Mucosa of stomach (tissue), 1 donor: Measurements from ENCODE around the gene KRT31.

Experiments used
- H3K27me3 ChIP-seq: one replicate; pipeline ENCODE4 v1.7.0; 2013; ENCODE audit warnings: mild to moderate bottlenecking, low read length; ENCODE audit not compliant: control insufficient read depth, insufficient read depth
- H3K36me3 ChIP-seq: one replicate; pipeline ENCODE4 v1.7.0; 2013; ENCODE audit warnings: low read length; ENCODE audit not compliant: control insufficient read depth, insufficient read depth
- H3K4me1 ChIP-seq: one replicate; pipeline ENCODE4 v1.7.0; 2013; ENCODE audit warnings: mild to moderate bottlenecking, low read length; ENCODE audit not compliant: control insufficient read depth, insufficient read depth
- H3K4me3 ChIP-seq: one replicate; pipeline ENCODE4 v1.7.0; 2013; ENCODE audit warnings: low read length
- H3K9ac ChIP-seq: one replicate; pipeline ENCODE4 v1.7.0; 2013; ENCODE audit warnings: mild to moderate bottlenecking, low read length, moderate library complexity
- H3K9me3 ChIP-seq: one replicate; pipeline ENCODE4 v1.7.0; 2013; ENCODE audit warnings: mild to moderate bottlenecking, low read length, moderate library complexity; ENCODE audit not compliant: control insufficient read depth
- donor health status: Pancreatic carcinoma.

Gene KRT31

DNA sequence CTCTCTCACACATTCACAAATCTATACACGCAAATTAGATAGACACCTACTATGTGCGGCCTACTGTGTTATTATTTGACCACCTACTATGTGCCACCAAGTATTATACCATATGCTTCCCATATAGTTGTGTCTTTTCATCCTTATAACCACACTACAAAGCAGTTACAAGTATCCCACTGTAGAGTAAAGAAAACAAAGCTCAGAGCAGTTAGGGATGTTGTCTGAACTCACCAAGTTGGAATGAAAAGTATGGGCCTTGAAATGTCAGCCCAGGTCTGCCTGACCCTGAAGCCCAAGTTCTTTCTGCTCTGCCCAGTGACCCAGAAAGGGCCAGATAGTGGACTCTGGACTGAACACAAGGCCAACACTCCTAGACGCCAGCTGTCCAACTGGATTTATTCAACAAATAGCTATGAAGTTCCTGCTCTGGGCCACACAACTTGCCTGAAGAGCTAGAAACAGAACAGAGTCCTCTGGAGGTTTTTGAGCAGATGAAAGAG is 18.5 kb upstream of the KRT31 start:
- H3K27me3 ChIP-seq: no peaks in the 10 kb centered on the region
- H3K4me3 ChIP-seq: no peak overlapping the region
- no peaks in the 10 kb centered on the region for H3K36me3 ChIP-seq
- peaks cover 8% of the 10 kb centered on the region for H3K4me1 ChIP-seq
- no peaks in the 10 kb centered on the region for H3K9me3 ChIP-seq
- no peak overlapping the region for H3K9ac ChIP-seq

DNA sequence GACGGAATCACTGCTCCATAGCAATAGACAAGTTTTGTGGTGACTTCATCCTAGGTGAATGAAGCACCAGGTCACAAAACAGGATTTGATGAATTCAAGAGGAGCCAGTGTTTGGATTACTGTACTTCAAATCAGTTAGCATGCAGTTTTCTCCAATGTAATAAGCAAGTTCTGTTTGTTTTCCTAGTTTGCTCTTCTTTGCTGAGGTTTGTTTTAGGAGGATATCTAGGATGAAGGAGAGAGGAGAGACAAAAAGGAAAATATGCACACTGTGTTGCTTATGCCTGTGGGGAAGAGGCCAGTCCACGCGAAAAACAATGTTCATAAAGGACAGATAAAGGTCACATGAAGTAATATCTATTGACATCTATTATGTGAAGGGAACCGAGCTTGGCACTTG is 18.0 kb upstream of the KRT31 start:
- Histone ChIP-seq H3K9ac (no peak overlapping the region), H3K4me3 (no peak overlapping the region), H3K36me3 (no peaks in the 10 kb centered on the region), H3K27me3 (no peaks in the 10 kb centered on the region), H3K9me3 (no peaks in the 10 kb centered on the region), H3K4me1 (peaks cover 8% of the 10 kb centered on the region)

DNA sequence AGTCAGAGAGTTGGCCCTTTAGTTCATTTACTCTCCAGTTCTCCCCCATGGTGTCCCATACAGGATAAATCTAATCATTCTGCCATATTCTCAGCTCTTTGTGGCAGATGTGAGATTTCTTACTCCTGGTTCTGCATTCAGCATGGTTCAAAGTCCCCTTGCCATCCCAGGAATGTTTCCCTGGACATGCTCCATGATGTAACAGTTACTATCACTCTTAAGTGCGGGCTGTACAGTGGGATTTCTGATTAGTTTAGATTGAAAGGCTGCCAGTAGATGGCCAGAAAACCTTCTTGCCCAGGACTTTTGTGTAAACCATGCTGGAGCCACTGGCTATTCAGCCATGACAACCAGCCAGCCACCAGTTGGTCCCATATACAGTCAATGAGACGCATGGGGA is 16.6 kb upstream of the KRT31 start:
- no peaks in the 10 kb centered on the region for H3K27me3 ChIP-seq
- no peaks in the 10 kb centered on the region for H3K9me3 ChIP-seq

DNA sequence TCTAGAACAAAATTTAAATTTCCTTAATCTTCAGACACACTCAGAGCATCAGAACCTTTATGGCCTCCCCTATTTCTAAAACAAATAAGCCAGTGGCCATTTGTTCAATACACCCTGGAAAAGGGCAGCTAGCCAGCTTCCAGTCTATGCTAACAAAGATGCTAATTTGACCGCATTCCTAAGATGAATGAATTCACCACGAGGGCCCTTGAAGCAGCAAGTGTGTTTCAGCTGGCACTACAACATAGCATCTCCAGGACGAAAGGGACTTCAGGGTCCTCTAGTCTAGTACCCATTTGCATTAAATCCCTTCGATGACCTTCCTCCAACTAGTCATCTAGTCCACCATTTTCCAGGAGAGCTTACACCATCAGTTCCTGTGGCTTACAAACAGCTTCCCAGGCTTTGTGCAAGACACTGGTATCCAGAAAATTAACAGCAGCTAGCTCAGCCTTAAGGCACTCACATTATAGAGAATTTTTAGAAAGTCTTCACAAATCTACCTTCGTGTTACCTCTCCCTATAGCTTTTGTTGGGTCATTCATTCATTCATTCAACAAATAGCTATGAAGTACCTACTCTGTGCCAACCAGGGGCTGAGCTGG is 16.0 kb upstream of the KRT31 start:
- H3K9ac ChIP-seq: no peak overlapping the region
- H3K36me3 ChIP-seq: no peaks in the 10 kb centered on the region
- H3K4me3 ChIP-seq: no peak overlapping the region
- H3K4me1 ChIP-seq: peaks cover 8% of the 10 kb centered on the region
- no peaks in the 10 kb centered on the region for H3K9me3 ChIP-seq
- H3K27me3 ChIP-seq: no peaks in the 10 kb centered on the region

More for the DNA sequence above, 16.6 kb upstream of the KRT31 start:
- no peak overlapping the region for H3K9ac ChIP-seq
- H3K36me3 ChIP-seq: no peaks in the 10 kb centered on the region
- H3K4me1 ChIP-seq: peaks cover 8% of the 10 kb centered on the region
- H3K4me3 ChIP-seq: no peak overlapping the region

DNA sequence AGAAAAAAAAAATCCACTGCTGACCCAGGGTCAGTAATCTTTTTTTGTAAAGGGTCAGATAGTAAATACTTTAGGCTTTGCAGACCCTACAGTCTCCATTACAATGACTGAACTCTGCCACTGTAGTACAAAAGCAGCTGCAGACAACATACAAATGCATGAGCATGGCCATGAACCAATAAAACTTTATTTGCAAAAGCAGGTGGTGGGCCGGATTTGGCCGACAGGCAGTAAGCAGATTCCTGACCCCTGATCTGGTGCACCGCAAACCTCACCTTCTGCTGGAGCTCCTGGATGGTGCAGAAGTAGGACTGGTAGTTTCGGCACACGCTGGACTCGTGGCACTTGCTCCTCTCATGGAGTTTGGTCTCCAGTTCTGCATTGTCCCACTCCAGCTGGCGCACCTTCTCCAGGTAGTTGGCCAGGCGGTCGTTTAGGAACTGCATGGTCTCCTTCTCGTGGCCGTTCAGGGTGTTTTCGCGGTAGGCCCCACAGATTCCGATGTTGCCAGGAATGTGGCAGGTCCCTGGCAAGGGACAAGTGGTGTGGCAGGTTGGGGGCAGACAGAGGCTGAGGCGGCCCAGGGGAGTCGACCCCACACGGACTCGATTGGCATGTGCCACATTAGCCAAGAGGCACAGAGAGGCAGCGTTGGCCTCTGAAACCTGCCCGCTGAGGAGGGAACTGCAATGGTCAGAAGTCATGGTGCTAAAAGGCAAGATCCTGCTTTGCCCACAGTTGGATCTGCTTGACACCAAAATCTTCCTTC is 13.8 kb upstream of the KRT31 start:
- Histone ChIP-seq H3K4me1 (no peaks in the 10 kb centered on the region), H3K36me3 (no peaks in the 10 kb centered on the region), H3K27me3 (no peaks in the 10 kb centered on the region), H3K4me3 (no peak overlapping the region), H3K9me3 (no peaks in the 10 kb centered on the region), H3K9ac (no peak overlapping the region)

DNA sequence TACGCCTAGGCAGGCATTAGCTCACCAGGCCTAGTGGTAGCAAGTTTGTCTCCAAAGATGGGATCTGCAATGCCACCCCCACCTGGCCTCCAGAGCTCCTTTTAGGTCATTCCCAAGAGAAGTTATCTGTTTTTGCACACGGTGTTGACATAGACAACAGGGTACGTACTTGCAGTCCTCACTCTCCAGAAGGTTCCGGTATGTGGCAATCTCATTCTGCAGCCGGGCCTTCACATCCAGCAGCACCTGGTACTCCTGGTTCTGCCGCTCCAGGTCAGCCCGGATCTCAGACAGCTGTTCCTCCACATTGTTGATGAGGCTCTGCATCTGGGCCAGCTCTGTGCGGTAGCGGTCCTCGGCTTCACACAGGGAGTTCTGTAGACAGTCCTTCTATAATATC is 9.8 kb upstream of the KRT31 start:
- H3K27me3 ChIP-seq: peaks cover 4% of the 10 kb centered on the region
- H3K9me3 ChIP-seq: no peaks in the 10 kb centered on the region
- H3K4me3 ChIP-seq: no peak overlapping the region
- no peak overlapping the region for H3K9ac ChIP-seq
- H3K4me1 ChIP-seq: no peaks in the 10 kb centered on the region
- no peaks in the 10 kb centered on the region for H3K36me3 ChIP-seq

DNA sequence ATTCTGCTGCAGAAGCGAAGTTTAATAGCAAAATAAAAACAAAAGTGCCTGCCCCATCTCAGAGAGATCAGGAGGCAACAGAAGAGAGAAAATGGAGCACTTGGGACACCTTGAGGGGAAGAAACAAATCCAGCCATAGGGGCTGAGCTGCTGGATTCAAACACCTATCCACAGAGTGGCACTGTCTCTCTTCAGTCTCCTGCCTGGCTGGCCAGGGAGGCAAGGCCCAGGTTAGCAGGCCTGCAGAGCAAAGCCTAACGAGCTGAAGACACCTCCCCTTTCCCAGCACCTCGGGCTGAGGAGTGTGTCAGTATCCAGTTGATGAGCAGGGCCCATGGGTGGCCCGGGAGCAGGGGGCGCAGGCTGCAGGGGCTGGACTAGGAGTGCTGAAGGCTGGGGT is 8.8 kb upstream of the KRT31 start:
- Histone ChIP-seq H3K4me1 (no peaks in the 10 kb centered on the region), H3K27me3 (peaks cover 4% of the 10 kb centered on the region), H3K9me3 (no peaks in the 10 kb centered on the region), H3K36me3 (no peaks in the 10 kb centered on the region), H3K9ac (no peak overlapping the region), H3K4me3 (no peak overlapping the region)

DNA sequence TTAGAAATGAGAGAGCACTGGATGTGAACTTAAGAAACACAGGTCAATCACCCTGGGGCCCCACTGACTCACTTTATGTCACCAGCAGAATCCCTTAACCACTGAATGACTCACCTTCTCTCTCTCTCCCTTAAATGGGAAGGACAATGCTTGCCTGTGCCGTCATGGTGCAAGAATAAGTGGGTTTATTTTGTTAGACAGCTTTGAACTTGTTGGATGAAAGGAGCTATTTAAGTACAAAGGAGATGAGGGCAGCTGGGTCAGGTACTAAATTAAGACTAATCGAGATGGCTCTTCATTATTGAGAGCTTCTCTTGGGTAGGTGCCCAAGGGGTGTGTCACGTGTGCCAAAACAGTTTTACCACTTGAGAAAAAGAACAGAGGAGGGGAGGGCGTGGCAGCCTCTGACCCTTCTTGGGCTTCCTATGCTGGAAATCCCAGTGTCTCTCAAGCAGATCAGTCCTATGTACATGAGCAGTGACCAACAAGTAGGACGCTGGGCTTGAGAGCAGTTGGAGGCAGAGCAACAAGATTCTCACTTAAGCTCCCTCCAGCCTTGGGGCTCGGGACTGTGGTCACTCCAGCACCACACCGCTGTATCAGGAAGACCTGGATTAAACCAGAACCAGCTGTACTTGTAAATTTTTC is 6.7 kb upstream of the KRT31 start:
- Histone ChIP-seq H3K9me3 (no peaks in the 10 kb centered on the region), H3K9ac (no peak overlapping the region)

DNA sequence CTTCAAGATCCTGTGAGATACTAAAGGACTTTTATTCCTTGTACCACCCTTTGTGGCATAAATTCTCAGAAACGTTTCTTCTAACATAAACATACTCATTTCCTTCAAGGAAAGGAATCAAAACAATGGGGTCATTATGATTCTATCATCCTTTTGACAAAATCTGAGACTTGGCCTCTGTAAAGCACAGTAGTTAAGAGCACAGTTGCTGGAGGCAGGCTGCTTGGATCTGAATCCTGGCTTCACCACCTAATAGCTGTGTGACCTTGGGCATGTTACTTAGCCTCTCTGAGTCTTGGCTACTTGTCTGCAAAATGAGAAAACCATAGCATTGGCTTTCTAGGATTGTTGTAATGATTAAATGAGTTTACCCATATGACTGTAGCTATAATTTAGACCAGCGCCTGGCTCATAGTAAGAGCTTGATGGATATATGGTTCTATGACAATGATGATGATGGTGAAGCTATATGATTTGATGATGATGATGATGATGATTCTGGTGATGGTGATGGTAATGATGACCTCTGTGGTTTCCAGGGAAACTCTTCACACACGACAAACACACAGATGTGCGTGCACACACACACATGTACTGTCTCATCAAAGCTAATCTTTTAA is 6.1 kb upstream of the KRT31 start:
- H3K9ac ChIP-seq: no peak overlapping the region
- no peaks in the 10 kb centered on the region for H3K9me3 ChIP-seq
- H3K4me1 ChIP-seq: no peaks in the 10 kb centered on the region
- H3K36me3 ChIP-seq: no peaks in the 10 kb centered on the region
- peaks cover 4% of the 10 kb centered on the region for H3K27me3 ChIP-seq
- H3K4me3 ChIP-seq: no peak overlapping the region

More for the DNA sequence above, 6.7 kb upstream of the KRT31 start:
- H3K4me3 ChIP-seq: no peak overlapping the region
- peaks cover 4% of the 10 kb centered on the region for H3K27me3 ChIP-seq
- no peaks in the 10 kb centered on the region for H3K36me3 ChIP-seq
- H3K4me1 ChIP-seq: no peaks in the 10 kb centered on the region

DNA sequence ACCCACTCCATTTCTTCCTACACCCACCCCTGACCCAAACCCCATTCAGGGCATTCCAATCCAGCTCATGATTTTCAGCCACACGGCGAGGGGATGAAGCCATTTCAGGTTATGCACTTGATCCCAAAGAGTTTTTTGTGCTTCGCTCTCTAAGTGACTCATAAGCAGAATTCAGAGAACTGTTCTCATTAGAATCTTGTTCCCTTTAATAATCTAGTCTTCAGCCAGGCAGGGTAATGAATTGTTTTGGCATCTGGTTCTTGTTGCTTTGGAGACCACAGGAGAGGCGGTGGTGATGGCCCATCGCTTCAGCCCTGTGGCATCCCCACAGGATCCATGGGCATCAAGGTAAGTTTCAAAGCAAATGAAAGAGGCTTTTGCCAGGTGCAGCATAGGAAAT is 4.8 kb upstream of the KRT31 start:
- H3K4me3 ChIP-seq: no peak overlapping the region
- no peaks in the 10 kb centered on the region for H3K4me1 ChIP-seq
- H3K9me3 ChIP-seq: no peaks in the 10 kb centered on the region
- peaks cover 4% of the 10 kb centered on the region for H3K27me3 ChIP-seq
- H3K36me3 ChIP-seq: no peaks in the 10 kb centered on the region
- H3K9ac ChIP-seq: no peak overlapping the region

DNA sequence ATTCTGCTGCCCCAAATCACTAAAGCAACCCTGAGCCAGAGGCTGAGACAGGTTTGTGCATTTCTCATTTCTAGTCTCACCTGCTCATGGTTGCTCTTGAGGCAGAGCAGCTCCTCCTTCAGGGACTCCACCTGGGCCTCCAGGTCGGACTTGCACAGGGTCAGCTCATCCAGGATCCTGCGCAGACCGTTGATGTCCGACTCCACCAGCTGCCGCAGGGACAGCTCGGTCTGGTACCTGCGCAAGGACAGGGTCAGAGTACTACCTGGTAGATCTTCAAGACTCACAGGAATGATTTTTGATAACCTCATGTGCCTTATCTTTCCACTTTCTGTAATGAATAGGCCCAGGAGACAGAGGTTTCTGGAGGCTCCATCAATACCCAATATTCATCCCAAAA is 1.1 kb downstream of the KRT31 start:
- H3K4me3 ChIP-seq: no peak overlapping the region
- no peaks in the 10 kb centered on the region for H3K36me3 ChIP-seq

DNA sequence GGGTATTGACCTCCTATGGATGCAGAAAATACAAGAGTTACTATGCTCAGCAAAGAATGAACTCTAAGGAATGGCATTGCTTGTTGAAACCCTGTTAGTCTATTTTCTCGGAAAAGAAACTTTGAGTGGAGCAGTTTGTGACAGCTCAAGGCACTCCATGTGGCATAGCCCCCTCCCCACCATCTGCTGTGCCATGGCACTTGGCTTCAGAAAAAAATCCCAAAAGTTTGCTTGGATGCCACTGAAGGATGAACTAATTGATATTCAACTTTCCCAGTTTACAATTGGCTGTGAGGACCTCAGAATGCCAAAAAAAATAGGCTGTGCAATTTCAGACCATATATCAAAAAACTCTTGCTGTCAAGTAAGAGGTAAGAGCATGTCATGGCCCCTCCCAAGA is 1.8 kb downstream of the KRT31 start:
- Histone ChIP-seq H3K9ac (no peak overlapping the region), H3K9me3 (no peaks in the 10 kb centered on the region), H3K27me3 (no peaks in the 10 kb centered on the region), H3K36me3 (no peaks in the 10 kb centered on the region), H3K4me3 (no peak overlapping the region), H3K4me1 (no peaks in the 10 kb centered on the region)

More for the DNA sequence above, 1.1 kb downstream of the KRT31 start:
- Histone ChIP-seq H3K4me1 (no peaks in the 10 kb centered on the region), H3K27me3 (no peaks in the 10 kb centered on the region), H3K9ac (no peak overlapping the region), H3K9me3 (no peaks in the 10 kb centered on the region)
